Caco-2 (cell line): Measurements from ENCODE around the gene ANTKMT. TPM values are rescaled to one million over a fixed set of nuclear protein-coding genes. Genes with fewer than 3 reads are reported as not detected.

Experiments used
- BruUV-seq: library from RNA; stranded (reverse); fragments of 400-500 nt; replicated peaks from 2 replicates; lab custom pipeline; 2021; lab: Mats Ljungman, UMichigan
- CTCF ChIA-PET: fragments of 300-600 bp; sonication (Branson Sonifier 250); formaldehyde crosslinking; loops from one replicate; lab custom pipeline; 2022; ENCODE audit warnings: antibody characterized with exemption; lab: Charles Lee
- POLR2A ChIA-PET: fragments of 300-600 bp; sonication (Branson Sonifier 250); formaldehyde crosslinking; loops from one replicate; lab custom pipeline; 2022; ENCODE audit warnings: antibody characterized with exemption; lab: Charles Lee
- DNase-seq, 2 experiments: peaks; one replicate each; pipeline versions ENCODE4 v3.0.0 to v3.0.0-alpha.2; 2020 to 2022
- H3K27me3 ChIP-seq: replicated peaks from 2 replicates; pipeline ENCODE4 v1.6.0; 2011; ENCODE audit warnings: low read length; ENCODE audit not compliant: control insufficient read depth, insufficient read depth
- H3K36me3 ChIP-seq: 2 replicates; pipeline ENCODE4 v1.5.1; 2011; ENCODE audit warnings: low read length; ENCODE audit not compliant: control insufficient read depth, insufficient read depth
- H3K4me1 ChIP-seq: fragments of 250-450 bp; sonication (Bioruptor Pico); 2 replicates; pipeline ENCODE4 v1.5.1; 2020; ENCODE audit warnings: mild to moderate bottlenecking
- H3K4me3 ChIP-seq: 2 replicates; pipeline ENCODE4 v1.5.1; 2011; ENCODE audit warnings: low read depth, mild to moderate bottlenecking, control low read depth, low read length
- H3K9me3 ChIP-seq: fragments of 250-450 bp; sonication (Bioruptor Pico); 2 replicates; pipeline ENCODE4 v1.5.1; 2020; ENCODE audit warnings: mild to moderate bottlenecking, moderate library complexity
- H3K27ac Mint-ChIP-seq: one replicate; pipeline ENCODE4 v1.8.0; 2022; ENCODE audit warnings: mixed read lengths; ENCODE audit not compliant: unreplicated experiment
- H3K27me3 Mint-ChIP-seq: one replicate; pipeline ENCODE4 v1.8.0; 2022; ENCODE audit warnings: mixed read lengths; ENCODE audit not compliant: insufficient read depth, unreplicated experiment
- H3K36me3 Mint-ChIP-seq: one replicate; pipeline ENCODE4 v1.8.0; 2022; ENCODE audit warnings: mild to moderate bottlenecking, mixed read lengths; ENCODE audit not compliant: insufficient read depth, unreplicated experiment
- H3K4me1 Mint-ChIP-seq: one replicate; pipeline ENCODE4 v1.8.0; 2022; ENCODE audit warnings: low read depth, mixed read lengths; ENCODE audit not compliant: unreplicated experiment
- H3K4me3 Mint-ChIP-seq: one replicate; pipeline ENCODE4 v1.8.0; 2022; ENCODE audit warnings: mild to moderate bottlenecking, moderate library complexity, mixed read lengths; ENCODE audit not compliant: unreplicated experiment
- H3K9me3 Mint-ChIP-seq: one replicate; pipeline ENCODE4 v1.8.0; 2022; ENCODE audit warnings: mixed read lengths; ENCODE audit not compliant: unreplicated experiment
- CTCF ChIP-seq, 2 experiments: fragments of 200-600 bp in 1 of 2; IDR thresholded peaks; 1 replicate in 1 of 2; 2 replicates in 1 of 2; pipeline versions ENCODE4 v1.5.1 to v1.8.0; 2011 to 2022; ENCODE audit warnings: antibody characterized with exemption in 1 of 2, control low read depth in 1 of 2, inconsistent platforms in 1 of 2, low read depth in 1 of 2, low read length in 1 of 2, mild to moderate bottlenecking in 1 of 2, moderate library complexity in 1 of 2; ENCODE audit not compliant: insufficient read depth in 1 of 2, severe bottlenecking in 1 of 2, unreplicated experiment in 1 of 2
- intact Hi-C: fragments of 100-400 bp; cut with micrococcal nuclease; formaldehyde crosslinking; loops from one replicate; pipeline ENCODE4 v1.10.0; 2022; ENCODE audit not compliant: unreplicated experiment
- total RNA-seq: library from RNA; stranded (reverse); gene quantifications from 2 replicates; pipeline ENCODE4 v1.2.3, GENCODE V29; 2022

ANTKMT gene
- total RNA-seq, 1 experiment from 2014 or later = 42.6 TPM

- DNase-seq = no peak
- peaks cover 4% of the 10 kb centered on the region for H3K36me3 Mint-ChIP-seq
- H3K9me3 Mint-ChIP-seq = no peaks in the 10 kb centered on the region
- H3K4me1 Mint-ChIP-seq = no peaks in the 10 kb centered on the region
- peaks cover 13% of the 10 kb centered on the region for H3K27me3 Mint-ChIP-seq
- intact Hi-C loops = no loop called here
- H3K36me3 ChIP-seq = no peaks in the 10 kb centered on the region
- H3K4me3 Mint-ChIP-seq = no peak overlapping the region
- no TSS peak for BruUV-seq
- no peak overlapping the region for H3K27ac Mint-ChIP-seq
- H3K4me3 ChIP-seq = no peak overlapping the region
- CTCF ChIA-PET = interaction anchor here (0.6 to 0.8 kb wide), 2 partner anchors 19 to 59 kb away, joined by 3 to 4 read pairs; partner anchors contain the start of genes CCDC78 and HAGHL
- no peak for TF ChIP-seq CTCF (IDR thresholded peaks at IDR 0.05; ENCODE audit: insufficient read depth in 1 of 2, low read depth in 1 of 2, low read length in 1 of 2, severe bottlenecking in 1 of 2, unreplicated experiment in 1 of 2)
- H3K9me3 ChIP-seq = no peaks in the 10 kb centered on the region
- POLR2A ChIA-PET = interaction anchor here (1.0 kb wide), 1 partner anchor 14 kb away, joined by 4 read pairs; the partner anchor contains the start of gene ANTKMT
- H3K4me1 ChIP-seq = peaks cover 6% of the 10 kb centered on the region; the same call in 1 of the 2 replicates
- H3K27me3 ChIP-seq = no peaks in the 10 kb centered on the region; the same call in none of the 2 replicates
Measured at GRCh38 chr16:707062-707538, 13.8 kb upstream of the ANTKMT start.

- Mint-ChIP-seq H3K9me3 (no peaks in the 10 kb centered on the region), H3K36me3 (peaks cover 7% of the 10 kb centered on the region), H3K27me3 (peaks cover 6% of the 10 kb centered on the region), H3K4me1 (peaks cover 7% of the 10 kb centered on the region), H3K4me3 (no peak overlapping the region), H3K27ac (no peak overlapping the region)
- ChIA-PET CTCF (no interaction called here), POLR2A (no interaction called here)
- no peak for TF ChIP-seq CTCF (IDR thresholded peaks at IDR 0.05; ENCODE audit: insufficient read depth in 1 of 2, low read depth in 1 of 2, low read length in 1 of 2, severe bottlenecking in 1 of 2, unreplicated experiment in 1 of 2)
- Histone ChIP-seq H3K4me3 (no peak overlapping the region), H3K4me1 (peaks cover 6% of the 10 kb centered on the region; the same call in 1 of the 2 replicates), H3K36me3 (no peaks in the 10 kb centered on the region), H3K27me3 (no peaks in the 10 kb centered on the region; the same call in 1 of the 2 replicates), H3K9me3 (no peaks in the 10 kb centered on the region)
- no peak for DNase-seq
- intact Hi-C loops = no loop called here
- BruUV-seq = no TSS peak
Measured at GRCh38 chr16:708019-708418, 12.9 kb upstream of the ANTKMT start.

- Histone ChIP-seq H3K4me1 (peaks cover 6% of the 10 kb centered on the region; the same call in 1 of the 2 replicates), H3K36me3 (no peaks in the 10 kb centered on the region), H3K27me3 (no peaks in the 10 kb centered on the region; the same call in 1 of the 2 replicates), H3K9me3 (no peaks in the 10 kb centered on the region), H3K4me3 (no peak overlapping the region)
- intact Hi-C loops = no loop called here
- H3K4me3 Mint-ChIP-seq = no peak overlapping the region
- ChIA-PET POLR2A (no interaction called here), CTCF (no interaction called here)
- H3K27me3 Mint-ChIP-seq = peaks cover 5% of the 10 kb centered on the region
- peaks cover 7% of the 10 kb centered on the region for H3K4me1 Mint-ChIP-seq
- H3K27ac Mint-ChIP-seq = no peak overlapping the region
- TF ChIP-seq CTCF (IDR thresholded peaks at IDR 0.05; ENCODE audit: insufficient read depth in 1 of 2, low read depth in 1 of 2, low read length in 1 of 2, severe bottlenecking in 1 of 2, unreplicated experiment in 1 of 2) = no peak
- no peak for DNase-seq
- H3K9me3 Mint-ChIP-seq = no peaks in the 10 kb centered on the region
- BruUV-seq = no TSS peak
- H3K36me3 Mint-ChIP-seq = peaks cover 8% of the 10 kb centered on the region
Measured at GRCh38 chr16:708959-709358, 12.0 kb upstream of the ANTKMT start.
